HepG2 (cell line): ENCODE results near the gene PTPRD. TPM values are rescaled to one million over a fixed set of nuclear protein-coding genes. Genes with fewer than 3 reads are reported as not detected.

Experiments
- ATAC-seq: fragments of 200-7000 bp; cut with Tn5 transposase; 3 replicates; pipeline ENCODE4 v1.9.1; 2020; ENCODE audit warnings: mild to moderate bottlenecking, moderate library complexity
- BruUV-seq: library from RNA; stranded (reverse); fragments of 400-500 nt; replicated peaks from 2 replicates; lab custom pipeline; 2021; lab: Mats Ljungman, UMichigan
- CTCF ChIA-PET: fragments of 300-600 bp; formaldehyde crosslinking; extraction: SDS; loops from one replicate; lab custom pipeline; 2021; ENCODE audit warnings: low total read pairs, inconsistent platforms, low intra/inter-chr PET ratio; lab: Yijun Ruan, JAX
- POLR2A ChIA-PET: fragments of 350-600 bp; sonication (Branson Sonifier 250); formaldehyde crosslinking; loops from one replicate; lab custom pipeline; 2020; ENCODE audit warnings: antibody characterized with exemption, inconsistent platforms; lab: Yijun Ruan, JAX
- DNase-seq: peaks from one replicate; pipeline ENCODE4 v3.0.0-alpha.2; 2015; ENCODE audit warnings: low spot score
- FAIRE-seq: peaks from 3 replicates; lab custom pipeline; 2011; peaks lifted over from hg19 to GRCh38; lab: Jason Lieb, UNC
- H2AFZ ChIP-seq: one replicate; pipeline ENCODE4 v1.6.1; 2011; ENCODE audit warnings: low read length, inconsistent platforms
- H3K27ac ChIP-seq: fragments of 300-600 bp; 3 replicates; pipeline ENCODE4 v1.8.0; 2011; ENCODE audit warnings: mixed run types, mild to moderate bottlenecking, mixed read lengths, low read length, inconsistent platforms; ENCODE audit not compliant: insufficient read depth; ENCODE audit errors: extremely low read length
- H3K27me3 ChIP-seq, 2 experiments: fragments of 200-600 bp in 1 of 2; 2 replicates in 1 of 2; 3 replicates in 1 of 2; pipeline versions ENCODE4 v1.6.0 to v1.8.0; 2011; ENCODE audit warnings: low read length in 2 of 2, mild to moderate bottlenecking in 2 of 2, moderate library complexity in 2 of 2, inconsistent platforms in 1 of 2; ENCODE audit not compliant: insufficient read depth in 2 of 2, control insufficient read depth in 1 of 2
- H3K36me3 ChIP-seq, 2 experiments: fragments of 200-600 bp in 1 of 2; replicated peaks in 1 of 2; 2 replicates in 1 of 2; 3 replicates in 1 of 2; pipeline versions ENCODE4 v1.5.1 to v1.8.0; 2011; ENCODE audit warnings: low read length in 2 of 2, inconsistent platforms in 1 of 2; ENCODE audit not compliant: insufficient read depth in 2 of 2, control insufficient read depth in 1 of 2
- H3K4me1 ChIP-seq: 2 replicates; pipeline ENCODE4 v1.5.1; 2012; ENCODE audit warnings: low read length, inconsistent platforms; ENCODE audit not compliant: insufficient read depth
- H3K4me2 ChIP-seq: 2 replicates; pipeline ENCODE4 v1.6.0; 2011; ENCODE audit warnings: low read depth, low read length, inconsistent platforms
- H3K4me3 ChIP-seq, 3 experiments: fragments of 200-600 bp in 1 of 3; sonication (generic), shearing (Covaris generic) in 1 of 3; replicated peaks in 1 of 3; 2 replicates each; pipeline ENCODE4 v1.5.1; 2011 to 2016; ENCODE audit warnings: low read length in 3 of 3, inconsistent platforms in 2 of 3, low read depth in 2 of 3, mild to moderate bottlenecking in 2 of 3, control low read depth in 1 of 3, mixed read lengths in 1 of 3; ENCODE audit not compliant: insufficient read depth in 1 of 3
- H3K79me2 ChIP-seq: one replicate; pipeline ENCODE4 v1.6.1; 2011; ENCODE audit warnings: low read length, inconsistent platforms; ENCODE audit not compliant: insufficient read depth
- H3K9ac ChIP-seq: 2 replicates; pipeline ENCODE4 v1.6.0; 2011; ENCODE audit warnings: mild to moderate bottlenecking, low read depth, low read length, inconsistent platforms; ENCODE audit not compliant: insufficient read depth
- H3K9me3 ChIP-seq: 2 replicates; pipeline ENCODE4 v1.5.1; 2012; ENCODE audit warnings: mild to moderate bottlenecking, low read length
- H4K20me1 ChIP-seq: 2 replicates; pipeline ENCODE4 v1.6.0; 2011; ENCODE audit warnings: inconsistent platforms, mild to moderate bottlenecking, low read length, moderate library complexity; ENCODE audit not compliant: insufficient read depth
- ADNP ChIP-seq: sonication (generic); formaldehyde crosslinking; IDR thresholded peaks from 2 replicates; pipeline ENCODE4 v1.4.0; 2020; ENCODE audit warnings: missing genetic modification reagents
- ATF5 ChIP-seq: sonication (generic); formaldehyde crosslinking; IDR thresholded peaks from 2 replicates; pipeline ENCODE4 v1.4.0; 2020; ENCODE audit warnings: mild to moderate bottlenecking, low read depth, missing genetic modification reagents
- DPF2 ChIP-seq: sonication (generic); formaldehyde crosslinking; IDR thresholded peaks from 2 replicates; pipeline ENCODE4 v1.4.0; 2020; ENCODE audit warnings: mild to moderate bottlenecking, low read depth, missing genetic modification reagents, borderline replicate concordance
- DRAP1 ChIP-seq: IDR thresholded peaks from 2 replicates; pipeline ENCODE4 v1.6.1; 2016; ENCODE audit warnings: missing genetic modification reagents, missing compliant biosample characterization
- FIP1L1 ChIP-seq: fragments of 200-400 bp; formaldehyde crosslinking; IDR thresholded peaks from 2 replicates; pipeline ENCODE4 v1.6.1; 2018; ENCODE audit warnings: low read depth, mild to moderate bottlenecking, low read length, moderate library complexity, borderline replicate concordance; ENCODE audit not compliant: insufficient read depth
- GATAD2A ChIP-seq: IDR thresholded peaks from 2 replicates; pipeline ENCODE4 v1.6.1; 2016
- NPAS2 ChIP-seq: sonication (generic); formaldehyde crosslinking; IDR thresholded peaks from 2 replicates; pipeline ENCODE4 v1.8.0; 2022; ENCODE audit warnings: mild to moderate bottlenecking, missing genetic modification reagents, borderline replicate concordance
- SP2 ChIP-seq: sonication (generic); formaldehyde crosslinking; IDR thresholded peaks from 2 replicates; pipeline ENCODE4 v1.5.1; 2020; ENCODE audit warnings: mild to moderate bottlenecking, missing genetic modification reagents
- SRSF9 ChIP-seq: fragments of 200-400 bp; formaldehyde crosslinking; IDR thresholded peaks from 2 replicates; pipeline ENCODE4 v1.6.1; 2018; ENCODE audit warnings: borderline replicate concordance, mild to moderate bottlenecking, low read depth, low read length; ENCODE audit not compliant: insufficient read depth, poor library complexity, severe bottlenecking
- ZMYM3 ChIP-seq: sonication (generic); formaldehyde crosslinking; IDR thresholded peaks from 2 replicates; pipeline ENCODE4 v1.5.1; 2020; ENCODE audit warnings: mild to moderate bottlenecking, missing genetic modification reagents
- ZNF251 ChIP-seq: sonication (generic); formaldehyde crosslinking; IDR thresholded peaks from 2 replicates; pipeline ENCODE4 v1.9.0; 2021; ENCODE audit warnings: mild to moderate bottlenecking, missing genetic modification reagents
- ZNF274 ChIP-seq: sonication (generic); formaldehyde crosslinking; IDR thresholded peaks from 2 replicates; pipeline ENCODE4 v1.5.1; 2020; ENCODE audit warnings: mild to moderate bottlenecking, missing genetic modification reagents
- ZNF652 ChIP-seq: IDR thresholded peaks from 2 replicates; pipeline ENCODE4 v1.6.1; 2016; ENCODE audit warnings: low read depth, borderline replicate concordance
- ZNF747 ChIP-seq: sonication (generic); formaldehyde crosslinking; IDR thresholded peaks from 2 replicates; pipeline ENCODE4 v1.8.1; 2023; ENCODE audit warnings: missing genetic modification reagents, mild to moderate bottlenecking, borderline replicate concordance
- WGBS: methylation state at CpG from one replicate; pipeline ENCODE4 v1.1.6; 2017; ENCODE audit warnings: low lambda C conversion rate; 5-methylcytosine and 5-hydroxymethylcytosine counted together
- in situ Hi-C: cut with HindIII; loops from 2 replicates; pipeline ENCODE4 v1.10.0; 2017; ENCODE audit warnings: low pct_unique_long_range_greater_than_20kb; ENCODE audit not compliant: extremely low pct_ligation_motif_present
- intact Hi-C: fragments of 100-400 bp; cut with micrococcal nuclease; formaldehyde crosslinking; loops from one replicate; pipeline ENCODE4 v1.10.0; 2022; ENCODE audit not compliant: unreplicated experiment
- polyA plus RNA-seq, 8 experiments: library from polyadenylated mRNA; depleted of rRNA in 3 of 8; stranded (reverse) in 7 of 8; unstranded in 1 of 8; fragments of >200 nt; fragmentation: Illumina TruSeq in 4 of 8; extraction: Trizol in 4 of 8; gene quantifications; 2 replicates each; pipeline versions ENCODE4 v1.2.1 to v1.2.3, GENCODE V29; 2011 to 2016; ENCODE audit warnings: low read depth in 4 of 8, missing spikeins in 1 of 8, mixed read lengths in 1 of 8; ENCODE audit not compliant: insufficient read depth in 1 of 8
- total RNA-seq, 5 experiments: library from RNA; depleted of rRNA; stranded (reverse); fragments of >200 nt; fragmentation: Illumina TruSeq; extraction: Trizol; gene quantifications; 2 replicates each; pipeline ENCODE4 v1.2.3, GENCODE V29; 2016; ENCODE audit warnings: low read depth in 1 of 5
- TF ChIP-seq, protein P1 (sequence below): sonication (generic); formaldehyde crosslinking; IDR thresholded peaks from 2 replicates; pipeline ENCODE4 v1.8.0; 2022; ENCODE audit warnings: mild to moderate bottlenecking, missing genetic modification reagents; ENCODE audit not compliant: insufficient replicate concordance
- TF ChIP-seq, protein P2 (sequence below): sonication (generic); formaldehyde crosslinking; IDR thresholded peaks from 2 replicates; pipeline ENCODE4 v1.8.1; 2023; ENCODE audit warnings: mild to moderate bottlenecking, moderate library complexity, missing genetic modification reagents

The PTPRD gene
- total and polyA plus RNA-seq, 2 of the 13 experiments (the other 11 are each of a cell fraction or from before 2014, with no cell fraction given), result 0.05 TPM; not detected in 1

DNA sequence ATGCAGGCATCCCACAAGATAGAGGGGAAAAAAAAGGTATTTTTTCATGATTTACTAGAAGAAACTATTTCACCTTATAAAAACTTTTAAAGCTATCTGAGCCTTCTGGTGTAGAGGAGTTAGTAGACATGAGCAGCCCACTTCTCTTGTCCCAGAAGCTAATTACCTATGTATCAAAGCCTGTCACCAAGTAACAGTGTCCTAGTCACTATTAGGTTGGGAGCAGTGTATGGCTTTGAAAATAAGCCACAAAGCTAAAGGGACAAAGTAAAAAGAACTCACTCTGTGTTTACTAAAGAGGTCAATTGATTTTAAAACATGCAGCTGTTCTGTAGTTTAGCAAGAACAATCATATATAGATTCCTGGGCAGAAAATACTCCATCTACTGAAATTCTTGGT, 1286.1 kb downstream of the PTPRD start (continued):
- TF ChIP-seq, protein P1, sequence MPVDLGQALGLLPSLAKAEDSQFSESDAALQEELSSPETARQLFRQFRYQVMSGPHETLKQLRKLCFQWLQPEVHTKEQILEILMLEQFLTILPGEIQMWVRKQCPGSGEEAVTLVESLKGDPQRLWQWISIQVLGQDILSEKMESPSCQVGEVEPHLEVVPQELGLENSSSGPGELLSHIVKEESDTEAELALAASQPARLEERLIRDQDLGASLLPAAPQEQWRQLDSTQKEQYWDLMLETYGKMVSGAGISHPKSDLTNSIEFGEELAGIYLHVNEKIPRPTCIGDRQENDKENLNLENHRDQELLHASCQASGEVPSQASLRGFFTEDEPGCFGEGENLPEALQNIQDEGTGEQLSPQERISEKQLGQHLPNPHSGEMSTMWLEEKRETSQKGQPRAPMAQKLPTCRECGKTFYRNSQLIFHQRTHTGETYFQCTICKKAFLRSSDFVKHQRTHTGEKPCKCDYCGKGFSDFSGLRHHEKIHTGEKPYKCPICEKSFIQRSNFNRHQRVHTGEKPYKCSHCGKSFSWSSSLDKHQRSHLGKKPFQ, result no peak

GRCh38 chr9:9319007-9319406, 1293.8 kb downstream of the PTPRD start:
- Histone ChIP-seq H3K9me3 (no peaks in the 10 kb centered on the region), H3K36me3 (no peaks in the 10 kb centered on the region), H3K4me2 (no peak overlapping the region), H2AFZ (no peak overlapping the region), H3K4me3 (no peak overlapping the region), H3K27ac (no peak overlapping the region), H3K4me1 (no peaks in the 10 kb centered on the region), H3K9ac (no peak overlapping the region), H3K79me2 (no peaks in the 10 kb centered on the region), H3K27me3 (no peaks in the 10 kb centered on the region), H4K20me1 (no peaks in the 10 kb centered on the region)
- ATAC-seq, result no peak
- ChIA-PET CTCF (no interaction called here), POLR2A (no interaction called here)
- in situ Hi-C loops, result no loop called here
- no peak for FAIRE-seq
- TF ChIP-seq DRAP1, result no peak
- TF ChIP-seq ZNF251 (CRISPR knock-in tag), result no peak
- TF ChIP-seq FIP1L1, result no peak
- TF ChIP-seq NPAS2 (CRISPR knock-in tag), result no peak
- no peak for TF ChIP-seq ZNF274
- no peak for TF ChIP-seq SRSF9
- TF ChIP-seq, protein P2, sequence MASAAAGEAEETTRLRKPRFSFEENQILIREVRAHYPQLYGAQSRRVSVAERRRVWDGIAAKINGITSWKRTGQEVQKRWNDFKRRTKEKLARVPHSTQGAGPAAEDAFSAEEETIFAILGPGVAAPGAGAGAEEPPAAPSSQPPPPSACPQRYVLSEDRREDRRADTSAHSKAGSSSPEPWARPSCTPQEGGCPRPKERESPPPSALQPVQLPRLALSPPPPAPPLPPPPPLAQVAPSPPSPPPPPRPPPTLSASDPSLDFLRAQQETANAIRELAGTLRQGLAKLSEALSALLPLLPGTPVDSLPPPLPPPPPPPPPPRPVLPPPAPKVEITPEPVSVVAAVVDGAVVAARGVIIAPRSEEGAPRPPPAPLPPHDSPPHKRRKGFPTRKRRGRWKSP (CRISPR knock-in tag), result no peak
- TF ChIP-seq ATF5 (CRISPR knock-in tag), result no peak
- no peak for TF ChIP-seq GATAD2A (CRISPR knock-in tag)
- no peak for TF ChIP-seq SP2 (CRISPR knock-in tag)
- no peak for TF ChIP-seq ADNP (CRISPR knock-in tag)
- TF ChIP-seq ZNF747 (CRISPR knock-in tag), result no peak
- no peak for TF ChIP-seq ZMYM3
- no peak for TF ChIP-seq ZNF652
- TF ChIP-seq DPF2 (CRISPR knock-in tag), result no peak
- 0% methylated on average over 2 of the region's 2 CpGs for WGBS
- intact Hi-C loops, result no loop called here
- BruUV-seq, result no TSS peak
- DNase-seq, result no peak
